GM10847 (cell line): Measurements from ENCODE around the gene CCIN.
A peak's percentile ranks its signal among the peaks of the same experiment; 100 is the strongest.

ENCODE experiments used
- POLR2A ChIP-seq: IDR thresholded peaks from 2 replicates; pipeline ENCODE4 v1.6.1; 2011; ENCODE audit not compliant: insufficient read length; ENCODE audit errors: extremely low read depth

CCIN gene

DNA sequence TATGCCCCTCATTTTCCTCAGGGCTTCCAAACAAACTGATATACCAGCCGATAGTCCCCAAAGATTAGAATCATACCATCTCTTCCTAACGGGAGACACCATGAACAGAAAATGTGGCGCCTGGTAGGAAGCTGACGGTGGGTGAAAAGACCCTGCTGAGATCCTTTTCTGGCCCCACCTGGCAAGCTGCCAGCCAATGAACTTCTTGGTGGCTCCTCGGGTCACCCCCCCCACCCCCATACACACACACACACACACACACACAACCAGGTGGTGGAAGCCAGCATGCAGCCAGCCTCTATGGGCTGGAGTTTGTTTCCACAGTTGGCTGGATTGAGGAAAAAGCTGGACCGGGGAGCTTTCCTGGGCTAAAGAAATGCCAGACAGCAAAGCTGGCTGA lies 4.8 kb upstream of the CCIN start:
- no peak for TF ChIP-seq POLR2A

GRCh38 chr9:36164989-36165388 lies 4.2 kb upstream of the CCIN start:
- TF ChIP-seq POLR2A: no peak

- TF ChIP-seq POLR2A: no peak
These were observed 3.4 kb upstream of the CCIN start for GRCh38 chr9:36165826-36166167.

DNA sequence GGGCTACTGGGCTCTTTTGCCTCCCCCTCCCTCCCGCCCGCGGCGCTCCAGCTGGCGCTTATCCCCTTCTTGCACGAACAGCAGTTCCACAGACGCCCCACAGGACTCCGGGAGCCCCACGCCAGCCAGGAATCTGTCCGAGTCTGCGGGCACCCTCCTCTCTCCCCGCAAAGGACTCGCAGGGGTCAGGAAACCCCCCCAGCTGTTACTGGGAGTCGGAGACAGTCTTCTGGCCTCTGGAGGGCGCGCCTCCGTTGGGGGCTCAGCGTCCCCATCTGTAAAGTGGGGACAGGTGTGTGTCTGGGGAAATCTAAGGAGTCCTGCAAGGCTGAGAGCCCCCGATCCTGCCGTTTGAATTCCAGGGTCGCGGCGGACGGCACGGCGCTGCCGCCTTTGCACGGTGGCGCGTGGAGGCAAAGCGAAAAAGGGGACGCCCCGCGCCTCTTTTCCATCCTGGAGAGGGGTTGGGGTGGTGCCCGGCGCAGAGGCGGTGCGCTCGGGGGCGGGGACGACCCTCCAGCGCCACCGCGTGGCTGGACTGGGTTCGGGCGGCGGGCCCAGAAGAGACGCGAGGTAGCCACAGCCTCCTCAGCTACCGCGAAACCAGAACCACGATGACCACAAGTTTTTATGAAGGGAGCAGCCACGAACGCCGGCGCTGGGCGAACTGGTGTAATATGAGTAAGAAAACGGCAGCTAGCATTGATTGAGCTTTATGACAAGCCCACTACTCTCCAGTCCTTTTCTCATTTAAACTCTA lies 2.8 kb upstream of the CCIN start:
- TF ChIP-seq POLR2A: no peak

DNA sequence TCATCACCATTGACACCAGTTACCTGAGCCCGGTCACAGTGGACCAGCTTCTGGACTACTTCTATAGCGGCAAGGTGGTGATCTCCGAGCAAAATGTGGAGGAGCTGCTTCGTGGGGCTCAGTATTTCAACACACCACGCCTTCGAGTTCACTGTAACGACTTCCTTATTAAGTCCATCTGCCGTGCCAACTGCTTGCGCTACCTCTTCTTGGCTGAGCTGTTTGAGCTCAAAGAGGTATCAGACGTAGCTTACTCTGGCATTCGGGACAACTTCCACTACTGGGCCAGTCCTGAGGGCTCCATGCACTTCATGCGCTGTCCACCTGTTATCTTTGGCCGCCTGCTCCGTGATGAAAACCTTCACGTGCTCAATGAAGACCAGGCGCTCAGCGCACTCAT lies 520 bp downstream of the CCIN start:
- TF ChIP-seq POLR2A: no peak

DNA sequence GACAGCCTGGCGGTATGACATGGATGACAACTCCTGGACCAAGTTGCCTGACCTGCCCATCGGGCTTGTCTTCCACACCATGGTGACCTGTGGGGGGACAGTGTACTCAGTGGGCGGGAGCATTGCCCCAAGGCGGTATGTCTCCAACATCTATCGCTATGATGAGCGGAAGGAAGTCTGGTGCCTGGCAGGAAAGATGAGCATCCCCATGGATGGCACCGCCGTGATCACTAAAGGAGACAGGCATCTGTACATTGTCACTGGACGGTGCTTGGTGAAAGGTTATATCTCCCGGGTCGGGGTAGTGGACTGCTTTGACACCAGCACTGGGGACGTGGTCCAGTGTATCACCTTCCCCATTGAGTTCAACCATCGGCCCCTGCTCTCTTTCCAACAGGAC lies 1.3 kb downstream of the CCIN start:
- no peak for TF ChIP-seq POLR2A

DNA sequence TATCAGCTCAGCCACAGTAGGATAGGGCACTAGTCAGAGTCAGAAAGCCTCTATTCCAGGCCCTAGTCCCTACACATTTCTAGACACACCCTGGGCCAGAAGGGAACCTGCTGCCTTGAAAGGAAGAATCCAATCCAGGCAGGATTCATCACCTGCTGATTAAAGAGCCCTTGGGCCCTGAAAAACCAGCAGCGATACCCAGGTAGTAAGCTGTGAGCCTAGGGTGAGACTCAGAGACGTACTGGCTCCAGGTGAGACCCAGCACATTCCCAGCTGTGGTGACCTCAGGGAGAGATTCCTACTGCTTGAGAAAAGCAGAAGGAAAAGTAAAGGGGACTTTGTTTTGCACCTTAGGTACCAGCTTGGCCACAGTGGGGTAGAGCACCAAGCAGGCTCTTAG lies 4.7 kb downstream of the CCIN start:
- no peak for TF ChIP-seq POLR2A

DNA sequence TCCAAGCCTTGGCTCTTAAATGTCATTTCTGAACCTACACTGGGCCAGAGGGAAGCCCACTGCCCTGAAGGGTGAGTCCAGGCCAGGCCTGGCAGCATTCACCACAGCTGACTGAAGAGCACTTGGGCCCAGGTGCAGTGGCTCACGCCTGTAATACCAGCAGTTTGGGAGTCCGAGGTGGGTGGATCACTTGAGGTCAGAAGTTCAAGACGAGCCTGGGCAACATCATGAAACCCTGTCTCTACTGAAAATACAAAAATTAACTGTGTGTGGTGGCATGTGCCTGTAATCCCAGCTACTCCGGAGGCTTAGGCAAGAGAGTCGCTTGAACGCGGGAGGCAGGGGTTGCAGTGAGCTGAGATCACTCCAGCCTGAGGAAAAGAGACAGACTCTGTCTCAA lies 5.1 kb downstream of the CCIN start:
- no peak for TF ChIP-seq POLR2A

GRCh38 chr9:36174731-36175130 lies 5.5 kb downstream of the CCIN start:
- TF ChIP-seq POLR2A: no peak

GRCh38 chr9:36177571-36177970 lies 8.4 kb downstream of the CCIN start:
- TF ChIP-seq POLR2A: no peak

- TF ChIP-seq POLR2A: no peak
These were observed 18.2 kb downstream of the CCIN start for GRCh38 chr9:36187414-36187813.

DNA sequence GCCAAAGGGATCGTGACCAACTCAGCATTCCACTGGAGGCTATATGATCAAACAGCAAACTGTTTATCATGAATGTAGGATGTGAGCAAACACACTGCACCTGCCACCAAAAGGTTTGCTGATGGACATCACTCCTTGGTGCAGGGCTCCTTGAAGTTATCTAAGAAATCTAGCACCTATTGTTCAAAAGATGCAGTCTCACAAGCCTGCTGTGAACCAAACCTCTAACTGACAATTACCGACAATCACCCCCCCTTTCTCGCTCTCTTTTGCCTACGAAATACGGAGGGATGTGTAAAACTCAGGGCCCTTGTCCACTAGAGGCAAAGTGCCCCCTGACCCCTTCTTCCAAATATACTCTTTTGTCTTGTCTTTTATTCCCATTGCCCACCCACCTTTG lies 19.0 kb downstream of the CCIN start:
- no peak for TF ChIP-seq POLR2A

GRCh38 chr9:36189976-36190375 lies 20.8 kb downstream of the CCIN start:
- no peak for TF ChIP-seq POLR2A

DNA sequence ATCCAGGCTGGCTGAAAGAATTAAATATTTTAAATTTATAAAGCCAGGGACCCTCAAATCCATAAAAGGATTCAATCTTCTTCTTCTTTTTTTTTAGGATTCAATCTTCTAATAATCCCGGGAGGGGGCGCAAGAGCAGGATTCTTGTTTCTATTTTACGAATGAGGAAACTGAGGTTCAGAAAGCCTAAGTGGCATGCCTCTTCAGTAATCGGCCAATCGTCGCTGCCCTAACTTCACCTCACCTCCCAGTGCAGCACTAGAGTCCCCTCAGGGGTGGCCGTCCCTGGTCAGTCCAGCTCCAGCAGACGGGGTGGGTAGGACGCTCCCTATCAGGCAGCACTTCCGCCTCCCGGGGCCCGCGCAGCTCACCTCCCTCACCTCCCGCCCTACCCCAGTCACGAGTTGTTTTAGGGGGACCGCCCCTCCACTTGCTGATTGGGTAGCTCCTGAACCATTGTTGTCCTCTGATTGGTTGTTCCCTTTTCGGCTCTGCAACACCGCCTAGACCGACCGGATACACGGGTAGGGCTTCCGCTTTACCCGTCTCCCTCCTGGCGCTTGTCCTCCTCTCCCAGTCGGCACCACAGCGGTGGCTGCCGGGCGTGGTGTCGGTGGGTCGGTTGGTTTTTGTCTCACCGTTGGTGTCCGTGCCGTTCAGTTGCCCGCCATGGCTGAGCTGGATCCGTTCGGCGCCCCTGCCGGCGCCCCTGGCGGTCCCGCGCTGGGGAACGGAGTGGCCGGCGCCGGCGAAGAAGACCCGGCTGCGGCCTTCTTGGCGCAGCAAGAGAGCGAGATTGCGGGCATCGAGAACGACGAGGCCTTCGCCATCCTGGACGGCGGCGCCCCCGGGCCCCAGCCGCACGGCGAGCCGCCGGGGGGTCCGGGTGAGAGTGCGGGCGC lies 21.5 kb downstream of the CCIN start, which contains the start of gene CLTA:
TSS of gene CLTA (plus strand) at position 534 of the 902 bp plus-strand sequence. CDS start at position 670, 136 bp downstream.
- TF ChIP-seq POLR2A: peak; percentile 98

DNA sequence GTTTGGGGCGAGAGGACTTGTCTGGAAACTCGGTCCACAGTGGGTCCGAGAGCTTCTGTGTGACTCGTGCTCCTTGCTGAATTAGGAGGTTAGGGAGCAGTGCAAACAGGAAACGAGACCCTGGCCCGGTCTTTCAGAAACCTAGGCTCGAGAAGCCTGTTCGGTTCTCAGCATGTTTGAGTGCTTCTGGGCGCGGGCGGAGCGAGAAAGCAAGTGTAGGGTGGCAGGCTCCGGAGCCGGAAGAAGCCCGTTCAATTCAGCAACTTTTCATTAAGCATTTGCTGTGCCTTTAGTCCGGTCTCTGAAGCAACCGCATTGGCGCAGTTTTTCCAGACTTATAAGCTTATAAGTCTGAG lies 22.1 kb downstream of the CCIN start:
- TF ChIP-seq POLR2A: no peak

DNA sequence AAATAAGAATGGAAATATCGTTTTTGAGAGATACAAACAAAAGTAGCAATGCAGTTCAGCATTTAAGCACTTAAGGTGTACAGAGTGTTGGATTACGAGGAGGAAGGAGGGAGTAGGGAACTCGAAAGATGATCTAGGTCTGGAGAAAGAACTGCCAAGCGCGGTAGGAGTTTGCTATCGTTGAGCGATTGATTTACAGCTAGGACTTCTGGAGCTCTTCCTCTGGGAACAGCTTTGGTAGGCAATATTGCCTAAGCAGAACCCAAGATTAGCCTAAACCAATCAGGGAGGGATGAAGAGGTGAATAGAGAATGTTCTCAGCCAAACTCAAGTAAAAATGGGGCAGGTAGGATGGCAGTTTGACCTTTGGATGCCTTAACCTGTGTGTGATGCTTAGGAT lies 22.5 kb downstream of the CCIN start:
- TF ChIP-seq POLR2A: no peak
